ENCODE data around the gene ALDH4A1.
A peak's percentile ranks its signal among the peaks of the same experiment; 100 is the strongest.

The ALDH4A1 gene

DNA sequence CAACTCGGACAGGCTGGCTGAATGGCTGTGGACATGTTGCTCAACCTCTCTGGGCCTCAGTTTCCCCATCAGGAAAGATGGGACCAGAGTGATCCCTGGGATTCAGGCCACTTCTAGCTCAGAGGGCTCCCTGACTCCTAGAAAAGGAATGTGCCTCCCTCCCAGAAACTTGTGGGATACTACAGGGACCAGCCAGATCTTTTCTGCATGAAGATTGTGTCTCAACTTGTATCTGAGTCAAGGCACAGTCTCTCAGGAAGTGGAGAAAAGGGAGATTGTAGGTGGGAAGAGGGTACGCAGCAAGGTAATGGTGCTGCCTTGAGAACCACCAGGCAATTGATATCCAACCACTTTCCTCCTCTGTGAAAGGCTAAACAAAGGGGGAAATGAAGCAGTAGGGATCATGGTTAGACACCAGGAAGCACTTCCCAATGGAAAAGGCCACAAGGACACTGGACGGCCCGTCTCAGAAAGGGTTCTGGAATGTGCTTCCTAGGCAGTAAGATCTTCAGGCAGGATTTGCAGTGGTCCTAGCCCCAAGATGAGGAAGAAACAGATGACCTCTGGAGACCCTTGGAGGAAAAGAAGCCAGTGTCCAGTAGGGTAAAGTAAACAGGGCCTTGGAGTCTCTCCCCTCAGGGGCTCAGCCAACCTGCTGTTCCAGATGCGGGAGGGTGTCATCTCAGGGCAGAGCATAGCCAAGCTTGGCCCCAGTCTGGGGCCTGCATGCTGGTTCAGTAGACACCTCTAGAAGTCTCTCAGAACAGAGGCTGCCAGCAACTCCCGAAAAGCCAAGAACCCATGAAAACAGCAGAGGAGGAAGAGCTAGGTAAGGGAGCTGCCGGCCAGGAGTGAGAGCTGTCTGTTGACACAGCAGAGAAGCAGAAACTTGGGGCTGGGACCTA, 37.3 kb upstream of the ALDH4A1 start:
- DNase-seq (ENCODE audit: low read depth in 3 of 3) = no peak

- no peak for DNase-seq (ENCODE audit: low read depth in 3 of 3)
Observed at GRCh38 chr1:18938707-18939070, 36.3 kb upstream of the ALDH4A1 start.

GRCh38 chr1:18938008-18938706, 35.8 kb upstream of the ALDH4A1 start:
- no peak for DNase-seq (ENCODE audit: low read depth in 3 of 3)

GRCh38 chr1:18937539-18937938, 35.2 kb upstream of the ALDH4A1 start:
- no peak for DNase-seq (ENCODE audit: low read depth in 3 of 3)

GRCh38 chr1:18936814-18937481, 34.6 kb upstream of the ALDH4A1 start:
- DNase-seq (ENCODE audit: low read depth in 3 of 3) = no peak

DNA sequence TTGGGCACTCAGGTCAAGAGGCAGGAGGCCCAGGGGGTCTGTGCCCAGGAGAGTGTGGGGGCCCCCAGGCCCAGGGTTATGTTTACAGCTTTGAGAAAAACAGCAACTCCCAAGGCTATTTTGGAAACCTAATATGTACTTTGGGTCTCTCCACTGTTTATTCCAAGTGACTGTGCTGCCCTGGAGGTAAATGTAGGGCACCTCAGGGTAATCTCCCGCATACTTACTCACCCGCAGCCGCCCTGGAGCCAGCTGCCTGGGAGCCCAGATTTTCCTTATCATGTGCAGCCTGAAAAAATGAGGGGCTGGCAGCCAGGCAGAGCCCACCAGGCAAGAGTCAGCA, 34.1 kb upstream of the ALDH4A1 start:
- DNase-seq (ENCODE audit: low read depth in 3 of 3) = no peak

- no peak for DNase-seq (ENCODE audit: low read depth in 3 of 3)
Observed at GRCh38 chr1:18934205-18935000, 32.0 kb upstream of the ALDH4A1 start.

GRCh38 chr1:18932879-18933278, 30.5 kb upstream of the ALDH4A1 start:
- no peak for DNase-seq (ENCODE audit: low read depth in 3 of 3)

DNA sequence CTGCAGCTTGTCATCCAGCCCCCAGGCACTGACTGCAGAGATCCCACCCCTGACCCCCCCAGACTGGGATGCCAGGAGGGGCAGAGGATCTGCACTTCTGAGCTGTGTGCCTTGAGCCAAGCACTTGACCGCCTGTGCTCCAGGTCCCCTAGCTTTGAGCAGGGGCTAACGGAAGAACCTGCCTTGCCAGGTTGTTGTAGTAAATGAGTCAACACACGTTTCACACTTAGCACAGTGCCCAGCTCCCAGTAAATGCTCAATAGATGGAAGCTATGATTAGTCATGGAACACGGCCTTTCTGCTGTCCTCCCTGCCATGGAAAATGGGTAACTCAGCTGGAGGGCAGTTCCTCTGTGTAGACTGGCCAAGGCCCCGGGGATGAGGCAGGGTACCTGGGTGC, 30.0 kb upstream of the ALDH4A1 start:
- DNase-seq (ENCODE audit: low read depth in 3 of 3) = no peak

- DNase-seq (ENCODE audit: low read depth in 3 of 3) = no peak
Observed at GRCh38 chr1:18931730-18932129, 29.4 kb upstream of the ALDH4A1 start.

DNA sequence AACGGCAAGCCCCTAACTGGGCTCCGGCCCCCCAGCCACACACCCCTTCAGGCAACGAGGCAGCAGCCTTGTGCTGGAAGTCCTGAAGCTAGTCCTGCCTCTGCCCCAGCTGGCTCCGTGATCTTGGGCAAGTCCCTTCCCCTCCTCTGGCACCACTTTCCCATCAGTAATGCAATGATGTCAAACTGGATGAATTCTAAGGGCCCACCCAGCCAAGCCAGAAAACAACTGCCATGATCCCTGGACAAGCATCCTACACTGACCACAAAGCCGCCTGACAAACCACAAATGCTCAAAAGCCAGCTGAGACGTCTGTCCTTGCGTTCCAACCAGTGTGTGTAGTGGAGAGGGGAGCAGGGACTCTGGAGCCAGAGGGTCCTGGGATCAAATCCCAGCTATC, 27.3 kb upstream of the ALDH4A1 start:
- no peak for DNase-seq (ENCODE audit: low read depth in 3 of 3)

DNA sequence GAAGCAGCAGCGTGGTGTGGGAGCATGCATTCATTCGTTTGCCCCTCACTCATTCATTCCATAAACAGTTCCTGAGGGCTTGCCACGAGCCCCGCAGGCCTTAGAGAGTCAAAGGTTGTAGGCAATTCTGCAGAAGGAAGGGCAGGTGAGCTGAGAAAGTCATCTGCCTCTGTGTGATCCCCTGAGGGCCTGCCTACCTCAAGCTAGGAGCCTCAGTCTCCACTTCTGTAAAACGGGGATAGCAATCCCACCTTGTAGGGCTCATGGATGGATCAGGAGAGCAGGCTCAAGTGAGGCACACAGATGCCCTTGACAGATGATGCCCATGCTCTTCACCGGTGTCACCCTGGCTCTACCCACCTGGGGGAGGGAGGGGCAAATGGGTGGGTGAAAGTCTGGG, 26.6 kb upstream of the ALDH4A1 start:
- DNase-seq (ENCODE audit: low read depth in 3 of 3) = no peak

DNA sequence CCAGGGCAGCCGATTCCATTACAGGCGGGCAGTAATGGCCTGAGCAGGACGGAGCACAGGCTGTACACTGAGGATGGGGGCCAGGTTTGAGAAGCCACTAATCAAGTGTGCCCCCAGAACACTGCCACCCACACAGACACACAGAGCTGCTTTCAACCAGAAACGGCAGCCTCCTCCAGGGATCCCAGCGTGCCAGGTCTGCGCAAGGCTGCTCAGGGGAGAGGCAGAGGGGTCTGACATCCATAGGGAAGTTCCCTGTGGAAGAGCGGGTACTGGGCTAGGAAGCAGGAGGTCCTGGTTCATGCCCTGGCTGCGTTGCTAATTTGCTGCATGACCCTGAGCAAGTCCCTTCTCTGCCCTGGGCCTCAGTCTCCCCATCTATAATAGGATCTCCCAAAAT, 26.1 kb upstream of the ALDH4A1 start:
- no peak for DNase-seq (ENCODE audit: low read depth in 3 of 3)

GRCh38 chr1:18927654-18928272, 25.4 kb upstream of the ALDH4A1 start:
- DNase-seq (ENCODE audit: low read depth in 3 of 3) = peak in 1 of 3 experiments; percentile 42

GRCh38 chr1:18927082-18927653, 24.8 kb upstream of the ALDH4A1 start:
- DNase-seq (ENCODE audit: low read depth in 3 of 3) = no peak

DNA sequence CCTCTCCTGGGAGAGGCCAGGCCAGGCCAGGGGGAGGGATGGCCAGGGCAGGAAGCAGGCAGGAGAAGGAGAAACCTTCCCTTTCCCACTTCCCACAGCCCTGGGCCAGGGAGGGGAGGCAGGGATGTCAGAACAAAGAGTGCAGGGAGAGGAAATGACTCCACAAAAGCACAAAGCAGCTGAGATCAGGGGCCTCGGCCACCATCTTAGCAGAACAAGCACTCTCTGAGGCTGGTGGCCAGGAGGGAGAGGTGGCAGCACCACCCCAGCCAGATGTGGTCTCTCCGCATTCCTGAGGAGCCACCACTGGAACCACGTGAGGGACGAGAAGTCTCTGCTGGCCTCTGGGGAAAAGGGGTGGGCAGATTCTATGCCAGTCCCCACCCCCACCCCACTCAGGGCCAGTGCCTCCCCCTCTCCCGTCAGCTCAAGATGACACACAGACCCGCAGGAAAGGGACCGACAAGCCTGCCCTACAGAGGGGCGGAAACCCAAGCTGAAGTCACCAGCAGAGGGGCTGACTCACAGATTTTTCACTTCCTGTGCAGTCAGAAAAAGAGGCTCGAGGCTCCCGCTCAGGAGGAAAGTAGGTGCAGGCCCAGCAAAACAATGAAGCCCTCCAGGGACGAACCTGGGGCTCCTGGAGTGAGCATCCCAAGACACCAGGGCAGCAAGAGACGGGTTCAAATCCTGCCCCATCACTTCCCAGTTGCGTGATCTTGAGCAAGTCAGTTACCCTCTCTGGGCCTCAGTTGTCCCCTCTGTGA, 24.1 kb upstream of the ALDH4A1 start:
- peak; percentile 72 to 85 (median 80) for DNase-seq (ENCODE audit: low read depth in 3 of 3)

DNA sequence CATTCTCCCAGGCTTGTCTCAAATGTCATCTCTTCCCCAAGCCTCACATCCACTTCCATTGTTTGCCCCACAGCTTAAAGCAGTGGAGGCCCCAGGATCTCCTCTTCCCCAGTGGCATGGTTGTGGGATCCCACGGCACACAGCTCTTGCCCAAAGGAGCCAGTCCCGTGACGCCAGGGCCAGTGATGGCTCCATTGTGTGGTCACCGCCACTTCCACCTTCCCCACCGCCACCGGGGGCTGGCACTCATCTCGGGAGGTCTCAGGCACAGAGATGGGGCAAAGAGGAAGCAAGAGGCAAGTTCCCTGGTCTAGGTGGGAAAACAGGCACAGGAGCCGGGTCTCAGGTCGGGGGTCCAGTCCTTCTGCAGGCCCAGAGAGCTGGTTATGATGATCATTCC, 22.9 kb upstream of the ALDH4A1 start:
- DNase-seq (ENCODE audit: low read depth in 3 of 3) = no peak

- no peak for DNase-seq (ENCODE audit: low read depth in 3 of 3)
Observed at GRCh38 chr1:18924221-18924691, 21.9 kb upstream of the ALDH4A1 start.

GRCh38 chr1:18923756-18924211, 21.4 kb upstream of the ALDH4A1 start:
- DNase-seq (ENCODE audit: low read depth in 3 of 3) = no peak

Data from stimulated activated CD4-positive, alpha-beta T cell treated with anti-CD3 and anti-CD28 coated beads, TNF-alpha, amount 100 ng/mL, for 24 hours (primary cell).